GM19193 (cell line): ENCODE results near the gene DCST1.

ENCODE experiments used
- POLR2A ChIP-seq: IDR thresholded peaks from 4 replicates; pipeline ENCODE4 v1.6.1; 2011; ENCODE audit not compliant: insufficient read depth, insufficient read length; ENCODE audit errors: extremely low read depth

The DCST1 gene

GRCh38 chr1:155086128-155086741, 52.6 kb downstream of the DCST1 start:
- no peak for TF ChIP-seq POLR2A

- TF ChIP-seq POLR2A, result no peak
Measured at GRCh38 chr1:155086856-155087535, 53.4 kb downstream of the DCST1 start.

- no peak for TF ChIP-seq POLR2A
Measured at GRCh38 chr1:155091071-155092051, 57.7 kb downstream of the DCST1 start.

GRCh38 chr1:155092131-155092530, 58.5 kb downstream of the DCST1 start:
- no peak for TF ChIP-seq POLR2A

GRCh38 chr1:155092641-155093040, 59.0 kb downstream of the DCST1 start:
- no peak for TF ChIP-seq POLR2A

- TF ChIP-seq POLR2A, result no peak
Measured at GRCh38 chr1:155093911-155094621, 60.4 kb downstream of the DCST1 start.

- TF ChIP-seq POLR2A, result no peak
Measured at GRCh38 chr1:155094622-155094948, 61.0 kb downstream of the DCST1 start.

GRCh38 chr1:155099331-155099730, 65.7 kb downstream of the DCST1 start:
- TF ChIP-seq POLR2A, result no peak
